IPS-15b (cell line): ENCODE results near the gene SLC9A9.

Source experiments
- H3K27me3 ChIP-seq: one replicate; pipeline ENCODE4 v1.6.1; 2013; ENCODE audit warnings: low read length; ENCODE audit not compliant: control insufficient read depth, insufficient read depth
- H3K36me3 ChIP-seq: one replicate; pipeline ENCODE4 v1.6.1; 2013; ENCODE audit warnings: low read length; ENCODE audit not compliant: control insufficient read depth, insufficient read depth
- H3K4me1 ChIP-seq: one replicate; pipeline ENCODE4 v1.6.1; 2013; ENCODE audit warnings: mild to moderate bottlenecking, low read length; ENCODE audit not compliant: control insufficient read depth, insufficient read depth
- H3K4me3 ChIP-seq: one replicate; pipeline ENCODE4 v1.5.1; 2013; ENCODE audit warnings: low read depth, low read length
- H3K9ac ChIP-seq: one replicate; pipeline ENCODE4 v1.6.1; 2013; ENCODE audit warnings: low read depth, mild to moderate bottlenecking, low read length
- H3K9me3 ChIP-seq: one replicate; pipeline ENCODE4 v1.6.1; 2013; ENCODE audit warnings: mild to moderate bottlenecking, low read length; ENCODE audit not compliant: control insufficient read depth, insufficient read depth

SLC9A9 gene

GRCh38 chr3:143360244-143360643 is 488.0 kb downstream of the SLC9A9 start:
- no peaks in the 10 kb centered on the region for H3K9me3 ChIP-seq
- H3K27me3 ChIP-seq: no peaks in the 10 kb centered on the region
- no peaks in the 10 kb centered on the region for H3K4me1 ChIP-seq
- no peaks in the 10 kb centered on the region for H3K36me3 ChIP-seq
- no peak overlapping the region for H3K9ac ChIP-seq
- H3K4me3 ChIP-seq: no peak overlapping the region

GRCh38 chr3:143358793-143359491 is 489.3 kb downstream of the SLC9A9 start:
- no peaks in the 10 kb centered on the region for H3K36me3 ChIP-seq
- no peaks in the 10 kb centered on the region for H3K4me1 ChIP-seq
- H3K9ac ChIP-seq: no peak overlapping the region
- H3K27me3 ChIP-seq: no peaks in the 10 kb centered on the region
- H3K9me3 ChIP-seq: no peaks in the 10 kb centered on the region
- no peak overlapping the region for H3K4me3 ChIP-seq

GRCh38 chr3:143358155-143358792 is 490.0 kb downstream of the SLC9A9 start:
- Histone ChIP-seq H3K4me1 (no peaks in the 10 kb centered on the region), H3K4me3 (no peak overlapping the region), H3K9ac (no peak overlapping the region), H3K27me3 (no peaks in the 10 kb centered on the region), H3K9me3 (no peaks in the 10 kb centered on the region), H3K36me3 (no peaks in the 10 kb centered on the region)

GRCh38 chr3:143357700-143358099 is 490.6 kb downstream of the SLC9A9 start:
- Histone ChIP-seq H3K27me3 (no peaks in the 10 kb centered on the region), H3K9ac (no peak overlapping the region), H3K9me3 (no peaks in the 10 kb centered on the region), H3K4me1 (no peaks in the 10 kb centered on the region), H3K4me3 (no peak overlapping the region), H3K36me3 (no peaks in the 10 kb centered on the region)

- H3K36me3 ChIP-seq: no peaks in the 10 kb centered on the region
- no peak overlapping the region for H3K4me3 ChIP-seq
- no peaks in the 10 kb centered on the region for H3K4me1 ChIP-seq
Measured at GRCh38 chr3:143356839-143357238, 491.4 kb downstream of the SLC9A9 start.

GRCh38 chr3:143354342-143354741 is 493.9 kb downstream of the SLC9A9 start:
- H3K4me1 ChIP-seq: no peaks in the 10 kb centered on the region
- H3K4me3 ChIP-seq: no peak overlapping the region
- H3K9ac ChIP-seq: no peak overlapping the region
- H3K9me3 ChIP-seq: no peaks in the 10 kb centered on the region
- H3K36me3 ChIP-seq: no peaks in the 10 kb centered on the region
- H3K27me3 ChIP-seq: no peaks in the 10 kb centered on the region

More at GRCh38 chr3:143356839-143357238, 491.4 kb downstream of the SLC9A9 start:
- Histone ChIP-seq H3K9me3 (no peaks in the 10 kb centered on the region), H3K9ac (no peak overlapping the region), H3K27me3 (no peaks in the 10 kb centered on the region)

GRCh38 chr3:143352850-143353550 is 495.3 kb downstream of the SLC9A9 start:
- Histone ChIP-seq H3K4me1 (no peaks in the 10 kb centered on the region), H3K9ac (no peak overlapping the region), H3K4me3 (no peak overlapping the region), H3K36me3 (no peaks in the 10 kb centered on the region), H3K27me3 (no peaks in the 10 kb centered on the region), H3K9me3 (no peaks in the 10 kb centered on the region)

- no peak overlapping the region for H3K4me3 ChIP-seq
- H3K9ac ChIP-seq: no peak overlapping the region
- H3K4me1 ChIP-seq: no peaks in the 10 kb centered on the region
- no peaks in the 10 kb centered on the region for H3K36me3 ChIP-seq
- no peaks in the 10 kb centered on the region for H3K27me3 ChIP-seq
- no peaks in the 10 kb centered on the region for H3K9me3 ChIP-seq
Measured at GRCh38 chr3:143351895-143352608, 496.2 kb downstream of the SLC9A9 start.

- H3K27me3 ChIP-seq: no peaks in the 10 kb centered on the region
- H3K36me3 ChIP-seq: no peaks in the 10 kb centered on the region
Measured at GRCh38 chr3:143351354-143351753, 496.9 kb downstream of the SLC9A9 start.

GRCh38 chr3:143349455-143349854 is 498.8 kb downstream of the SLC9A9 start:
- Histone ChIP-seq H3K36me3 (no peaks in the 10 kb centered on the region), H3K4me3 (no peak overlapping the region), H3K27me3 (no peaks in the 10 kb centered on the region), H3K9me3 (no peaks in the 10 kb centered on the region), H3K9ac (no peak overlapping the region), H3K4me1 (no peaks in the 10 kb centered on the region)

More at GRCh38 chr3:143351354-143351753, 496.9 kb downstream of the SLC9A9 start:
- H3K9ac ChIP-seq: no peak overlapping the region
- no peaks in the 10 kb centered on the region for H3K4me1 ChIP-seq
- no peak overlapping the region for H3K4me3 ChIP-seq
- no peaks in the 10 kb centered on the region for H3K9me3 ChIP-seq

GRCh38 chr3:143348486-143349327 is 499.6 kb downstream of the SLC9A9 start:
- no peak overlapping the region for H3K9ac ChIP-seq
- H3K4me1 ChIP-seq: no peaks in the 10 kb centered on the region
- H3K4me3 ChIP-seq: no peak overlapping the region
- H3K9me3 ChIP-seq: no peaks in the 10 kb centered on the region
- no peaks in the 10 kb centered on the region for H3K27me3 ChIP-seq
- H3K36me3 ChIP-seq: no peaks in the 10 kb centered on the region
